GM10248 (cell line): Measurements from ENCODE around the gene SLC6A18.

Source experiments
- CTCF ChIA-PET: fragments of 300-600 bp; sonication (Branson Sonifier 250); formaldehyde crosslinking; extraction: SDS; loops from one replicate; lab custom pipeline; 2021; ENCODE audit warnings: antibody characterized with exemption; lab: Yijun Ruan, JAX
- POLR2A ChIA-PET: fragments of 350-650 bp; sonication (Branson Sonifier 250); formaldehyde crosslinking; extraction: SDS; loops from one replicate; lab custom pipeline; 2020; ENCODE audit warnings: antibody characterized with exemption; lab: Yijun Ruan, JAX
- DNase-seq: peaks from one replicate; pipeline ENCODE4 v3.0.0; 2012; ENCODE audit errors: extremely low spot score
- TF ChIP-seq, protein P1 (sequence below): IDR thresholded peaks from 2 replicates; pipeline ENCODE4 v1.5.1; 2012; ENCODE audit warnings: mild to moderate bottlenecking, low read depth; ENCODE audit errors: extremely low read depth, missing control alignments, control extremely low read depth

The SLC6A18 gene

GRCh38 chr5:1196562-1196961 lies 28.6 kb upstream of the SLC6A18 start:
- CTCF ChIA-PET, result interaction anchor here (1.1 to 1.5 kb wide), 2 partner anchors 22 to 28 kb away, joined by 3 to 4 read pairs; no protein-coding TSS in a partner anchor

DNA sequence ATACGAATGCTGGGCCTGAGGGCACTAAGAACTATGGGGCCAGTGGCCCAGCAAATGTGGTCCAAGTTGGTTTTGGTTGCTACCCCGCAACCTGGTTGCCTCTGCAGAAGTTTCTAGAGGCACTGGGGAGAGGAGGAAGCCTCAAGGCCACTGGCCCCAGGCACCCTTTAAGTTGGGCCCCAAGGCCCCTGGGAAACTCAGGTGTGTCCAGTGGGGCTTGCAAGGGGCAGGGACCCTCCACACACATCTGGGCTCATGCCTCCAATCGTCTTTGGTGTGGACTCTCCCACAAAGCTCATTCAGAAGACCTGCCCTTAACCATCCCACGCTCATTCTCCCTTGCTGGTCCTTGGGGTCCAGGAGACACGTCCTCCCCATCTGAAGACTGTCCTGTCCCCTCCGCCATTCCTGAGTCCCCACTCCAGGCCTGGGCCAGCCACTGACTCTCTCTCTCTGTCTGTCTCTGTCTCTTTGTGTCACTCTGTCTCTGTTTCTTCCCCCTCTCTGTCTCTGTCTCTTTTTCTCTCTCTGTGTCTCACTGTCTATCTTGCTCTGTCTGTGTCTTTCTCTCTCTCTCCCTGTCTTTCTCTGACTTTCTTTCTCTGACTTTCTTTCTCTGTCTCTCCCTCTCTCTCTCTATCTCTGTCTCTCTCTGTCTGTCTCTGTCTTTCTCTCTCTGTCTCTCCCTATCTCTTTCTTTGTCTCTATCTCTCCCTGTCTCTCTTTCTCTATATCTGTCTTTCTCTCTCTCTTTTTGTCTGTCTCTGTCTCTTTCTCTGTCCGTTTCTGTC lies 27.1 kb upstream of the SLC6A18 start:
- CTCF ChIA-PET, result no interaction called here
- no peak for DNase-seq
- POLR2A ChIA-PET, result no interaction called here
- TF ChIP-seq, protein P1, sequence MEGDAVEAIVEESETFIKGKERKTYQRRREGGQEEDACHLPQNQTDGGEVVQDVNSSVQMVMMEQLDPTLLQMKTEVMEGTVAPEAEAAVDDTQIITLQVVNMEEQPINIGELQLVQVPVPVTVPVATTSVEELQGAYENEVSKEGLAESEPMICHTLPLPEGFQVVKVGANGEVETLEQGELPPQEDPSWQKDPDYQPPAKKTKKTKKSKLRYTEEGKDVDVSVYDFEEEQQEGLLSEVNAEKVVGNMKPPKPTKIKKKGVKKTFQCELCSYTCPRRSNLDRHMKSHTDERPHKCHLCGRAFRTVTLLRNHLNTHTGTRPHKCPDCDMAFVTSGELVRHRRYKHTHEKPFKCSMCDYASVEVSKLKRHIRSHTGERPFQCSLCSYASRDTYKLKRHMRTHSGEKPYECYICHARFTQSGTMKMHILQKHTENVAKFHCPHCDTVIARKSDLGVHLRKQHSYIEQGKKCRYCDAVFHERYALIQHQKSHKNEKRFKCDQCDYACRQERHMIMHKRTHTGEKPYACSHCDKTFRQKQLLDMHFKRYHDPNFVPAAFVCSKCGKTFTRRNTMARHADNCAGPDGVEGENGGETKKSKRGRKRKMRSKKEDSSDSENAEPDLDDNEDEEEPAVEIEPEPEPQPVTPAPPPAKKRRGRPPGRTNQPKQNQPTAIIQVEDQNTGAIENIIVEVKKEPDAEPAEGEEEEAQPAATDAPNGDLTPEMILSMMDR, result no peak

More at GRCh38 chr5:1196562-1196961, 28.6 kb upstream of the SLC6A18 start:
- TF ChIP-seq, protein P1, result no peak
- no peak for DNase-seq
- POLR2A ChIA-PET, result no interaction called here

GRCh38 chr5:1199340-1199648 lies 25.9 kb upstream of the SLC6A18 start:
- ChIA-PET POLR2A (no interaction called here), CTCF (no interaction called here)
- TF ChIP-seq, protein P1, result no peak
- DNase-seq, result no peak

GRCh38 chr5:1199649-1200494 lies 25.3 kb upstream of the SLC6A18 start:
- ChIA-PET CTCF (no interaction called here), POLR2A (no interaction called here)
- TF ChIP-seq, protein P1, result no peak
- no peak for DNase-seq

DNA sequence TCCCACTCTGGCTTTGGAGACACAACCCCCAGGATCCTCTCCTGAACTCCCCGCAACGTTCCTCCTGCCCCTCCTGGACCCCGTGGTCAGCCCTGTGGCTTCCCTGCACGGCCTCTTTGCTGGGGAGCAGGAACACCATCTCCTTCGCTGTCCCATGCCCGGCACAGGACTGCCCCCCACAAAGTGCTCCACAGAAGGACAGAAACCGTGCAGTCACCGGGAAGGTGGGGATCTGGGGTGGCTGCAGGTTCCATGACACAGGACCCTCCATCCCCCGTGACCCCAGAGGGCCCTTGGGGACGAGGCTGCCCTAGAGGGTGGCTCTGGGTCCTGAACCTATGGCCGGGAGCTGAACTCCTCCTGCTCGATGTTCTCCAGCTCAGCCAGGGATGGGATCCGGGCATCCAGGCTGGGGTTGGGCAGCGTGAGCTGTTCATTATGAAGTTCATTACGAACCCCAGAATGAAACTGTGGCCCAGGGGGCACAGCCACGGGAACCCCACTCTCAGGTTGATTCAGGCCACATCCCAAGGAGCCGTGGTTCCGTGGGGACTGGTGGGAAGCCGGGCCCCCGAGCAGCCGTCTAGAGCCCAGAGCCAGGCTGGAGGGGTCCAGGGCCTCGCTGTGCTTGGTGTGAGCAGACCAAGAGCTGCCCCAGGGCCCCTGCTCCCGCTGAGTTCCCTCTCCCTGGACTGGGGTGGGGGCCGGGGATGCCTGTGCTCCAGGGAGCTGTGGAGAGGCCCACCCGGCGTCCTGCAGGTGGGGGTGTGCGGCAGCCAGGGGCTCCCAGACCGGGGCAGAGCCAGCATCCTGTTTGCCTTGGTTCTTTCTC lies 24.5 kb upstream of the SLC6A18 start:
- POLR2A ChIA-PET, result no interaction called here
- no peak for DNase-seq
- CTCF ChIA-PET, result no interaction called here
- TF ChIP-seq, protein P1, result no peak
